Nephron progenitor cell (in vitro differentiated cells): ENCODE results near the gene POLR3GL.

Experiments used
- DNase-seq: peaks from one replicate; pipeline ENCODE4 v3.0.0; 2021
- H3K27ac Mint-ChIP-seq: 2 replicates; pipeline ENCODE4 v1.8.0; 2021; ENCODE audit warnings: mild to moderate bottlenecking, moderate library complexity, mixed read lengths
- H3K27me3 Mint-ChIP-seq: 2 replicates; pipeline ENCODE4 v1.8.0; 2021; ENCODE audit warnings: mild to moderate bottlenecking, low read depth, mixed read lengths; ENCODE audit not compliant: poor library complexity
- H3K36me3 Mint-ChIP-seq: 2 replicates; pipeline ENCODE4 v1.8.0; 2021; ENCODE audit warnings: low read depth, mixed read lengths
- H3K4me1 Mint-ChIP-seq: 2 replicates; pipeline ENCODE4 v1.8.0; 2021; ENCODE audit warnings: mixed read lengths
- H3K4me3 Mint-ChIP-seq: 2 replicates; pipeline ENCODE4 v1.8.0; 2021; ENCODE audit warnings: mild to moderate bottlenecking, moderate library complexity, mixed read lengths
- H3K9me3 Mint-ChIP-seq: 2 replicates; pipeline ENCODE4 v1.8.0; 2021; ENCODE audit warnings: mild to moderate bottlenecking, moderate library complexity, mixed read lengths
- CTCF ChIP-seq: fragments of 200-600 bp; sonication (generic); IDR thresholded peaks from 2 replicates; pipeline ENCODE4 v1.5.0; 2021; ENCODE audit warnings: antibody characterized with exemption

Gene POLR3GL

GRCh38 chr1:145963265-145964019 lies 1.0 kb upstream of the POLR3GL start:
- peaks cover 58% of the 10 kb centered on the region for H3K27me3 Mint-ChIP-seq
- TF ChIP-seq CTCF: no peak
- peaks cover 58% of the 10 kb centered on the region for H3K4me1 Mint-ChIP-seq
- H3K27ac Mint-ChIP-seq: no peak overlapping the region
- DNase-seq: no peak
- peaks cover 18% of the 10 kb centered on the region for H3K9me3 Mint-ChIP-seq
- H3K4me3 Mint-ChIP-seq: peak overlapping the region; percentile 90
- peaks cover 11% of the 10 kb centered on the region for H3K36me3 Mint-ChIP-seq

GRCh38 chr1:145965119-145965744 lies 742 bp downstream of the POLR3GL start:
- H3K27me3 Mint-ChIP-seq: peaks cover 44% of the 10 kb centered on the region
- TF ChIP-seq CTCF: no peak
- no peak overlapping the region for H3K27ac Mint-ChIP-seq
- H3K36me3 Mint-ChIP-seq: peaks cover 20% of the 10 kb centered on the region
- H3K4me1 Mint-ChIP-seq: peaks cover 43% of the 10 kb centered on the region
- peaks cover 18% of the 10 kb centered on the region for H3K9me3 Mint-ChIP-seq
- H3K4me3 Mint-ChIP-seq: peak overlapping the region; percentile 90
- DNase-seq: no peak

GRCh38 chr1:145967288-145967687 lies 2.8 kb downstream of the POLR3GL start:
- peaks cover 30% of the 10 kb centered on the region for H3K4me1 Mint-ChIP-seq
- H3K27ac Mint-ChIP-seq: no peak overlapping the region
- peaks cover 20% of the 10 kb centered on the region for H3K36me3 Mint-ChIP-seq
- H3K9me3 Mint-ChIP-seq: peaks cover 18% of the 10 kb centered on the region
- no peak for DNase-seq
- TF ChIP-seq CTCF: no peak
- H3K4me3 Mint-ChIP-seq: no peak overlapping the region
- H3K27me3 Mint-ChIP-seq: peaks cover 28% of the 10 kb centered on the region

GRCh38 chr1:145972580-145972979 lies 8.1 kb downstream of the POLR3GL start:
- Mint-ChIP-seq H3K27me3 (peaks cover 4% of the 10 kb centered on the region), H3K9me3 (peaks cover 8% of the 10 kb centered on the region), H3K36me3 (peaks cover 15% of the 10 kb centered on the region), H3K4me1 (no peaks in the 10 kb centered on the region), H3K4me3 (no peak overlapping the region), H3K27ac (no peak overlapping the region)
- no peak for DNase-seq
- no peak for TF ChIP-seq CTCF

GRCh38 chr1:145974721-145975120 lies 10.2 kb downstream of the POLR3GL start:
- H3K9me3 Mint-ChIP-seq: no peaks in the 10 kb centered on the region
- H3K4me1 Mint-ChIP-seq: no peaks in the 10 kb centered on the region
- no peak for DNase-seq
- no peak overlapping the region for H3K27ac Mint-ChIP-seq
- no peak overlapping the region for H3K4me3 Mint-ChIP-seq
- H3K27me3 Mint-ChIP-seq: no peaks in the 10 kb centered on the region
- peaks cover 3% of the 10 kb centered on the region for H3K36me3 Mint-ChIP-seq
- no peak for TF ChIP-seq CTCF

GRCh38 chr1:145975216-145975615 lies 10.7 kb downstream of the POLR3GL start:
- Mint-ChIP-seq H3K4me1 (no peaks in the 10 kb centered on the region), H3K4me3 (no peak overlapping the region), H3K36me3 (no peaks in the 10 kb centered on the region), H3K27me3 (no peaks in the 10 kb centered on the region), H3K9me3 (no peaks in the 10 kb centered on the region), H3K27ac (no peak overlapping the region)
- no peak for TF ChIP-seq CTCF
- DNase-seq: no peak
